ENCODE data around the gene EXOSC1. TPM values are rescaled to one million over a fixed set of nuclear protein-coding genes. Genes with fewer than 3 reads are reported as not detected.

The EXOSC1 gene
- total and polyA plus RNA-seq, 4 donors, result 11.2 to 25.9 (median 14.5) TPM

DNA sequence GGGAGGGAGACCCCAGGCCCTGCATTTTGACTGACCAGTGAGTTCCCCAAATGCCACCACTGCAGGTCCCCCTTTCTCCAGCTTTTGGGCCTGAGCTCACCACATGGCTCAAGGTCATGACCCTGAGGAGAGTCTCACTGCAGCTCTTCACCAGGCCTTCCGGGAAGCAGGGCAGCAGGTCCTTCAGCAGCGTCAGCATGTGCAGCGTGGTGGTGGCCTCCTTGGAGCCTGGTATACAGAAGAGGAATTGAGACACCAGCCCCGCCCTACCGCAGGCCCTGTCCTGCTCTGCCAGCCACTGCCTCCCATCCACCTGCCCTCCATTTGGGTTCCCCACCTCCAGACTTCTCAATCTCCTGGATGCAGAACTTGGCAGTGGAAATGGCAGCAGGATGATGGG, 57.7 kb downstream of the EXOSC1 start:
- Histone ChIP-seq H3K36me3 (ENCODE audit: control insufficient read depth in 4 of 4, insufficient read depth in 3 of 4, low read depth in 1 of 4, low read length in 3 of 4) (peaks cover 7 to 49% (median 7%) of the 10 kb centered on the region in 4 donors), H3K9me3 (ENCODE audit: control insufficient read depth in 4 of 4, low read length in 3 of 4) (no peaks in the 10 kb centered on the region), H3K4me1 (ENCODE audit: control insufficient read depth in 4 of 4, insufficient read depth in 4 of 4, low read length in 3 of 4) (no peaks in the 10 kb centered on the region), H3K27ac (ENCODE audit: low read depth in 1 of 2, low read length in 2 of 2) (no peak overlapping the region), H3K27me3 (ENCODE audit: control insufficient read depth in 4 of 4, insufficient read depth in 4 of 4, low read length in 3 of 4) (no peaks in the 10 kb centered on the region), H3K4me3 (ENCODE audit: low read depth in 1 of 3, low read length in 3 of 3) (no peak overlapping the region), H3K9ac (ENCODE audit: low read depth in 1 of 2, low read length in 2 of 2) (no peak overlapping the region)
- TF ChIP-seq RAD21 (IDR thresholded peaks at IDR 0.05) (no peak), EGR1 (IDR thresholded peaks at IDR 0.05; ENCODE audit: low read depth in 2 of 2) (no peak), NR2F2 (IDR thresholded peaks at IDR 0.05) (no peak), GABPA (IDR thresholded peaks at IDR 0.05 in 1 of 2, conservative IDR thresholded peaks at IDR 0.05 in 1 of 2) (no peak)
- TF ChIP-seq, protein P1, sequence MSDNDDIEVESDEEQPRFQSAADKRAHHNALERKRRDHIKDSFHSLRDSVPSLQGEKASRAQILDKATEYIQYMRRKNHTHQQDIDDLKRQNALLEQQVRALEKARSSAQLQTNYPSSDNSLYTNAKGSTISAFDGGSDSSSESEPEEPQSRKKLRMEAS (IDR thresholded peaks at IDR 0.05), result no peak
- 89% methylated on average over 5 of the region's 5 CpGs for WGBS
- no peak for DNase-seq (ENCODE audit: low spot score)

Small RNA genes within 50 kb of the gene (small RNA-seq; reads per million reads assigned to genes)
- not detected for gene RF00019

Other genes with a start within 250 kb of the EXOSC1 start
- gene ARHGAP19, start 153.4 kb downstream of the EXOSC1 start, total RNA-seq, result 10 to 100 TPM in 1 of 2 donors, 1 to 10 TPM in 1; 5.3 to 23.4 TPM
- 1 to 10 TPM; 1.6 to 1.9 TPM for gene ARHGAP19, start 153.4 kb downstream of the EXOSC1 start, polyA plus RNA-seq
- 1 to 10 TPM; 5.9 to 7.4 TPM for gene FRAT1, start 126.7 kb downstream of the EXOSC1 start, total RNA-seq
- gene FRAT1, start 126.7 kb downstream of the EXOSC1 start, polyA plus RNA-seq, result 1 to 10 TPM; 4.3 to 4.6 TPM
- gene FRAT2, start 111.3 kb downstream of the EXOSC1 start, total RNA-seq, result 10 to 100 TPM; 14.4 to 15.1 TPM
- 1 to 10 TPM; 2.7 to 9.0 TPM for gene FRAT2, start 111.3 kb downstream of the EXOSC1 start, polyA plus RNA-seq
- gene RRP12, start 44.7 kb downstream of the EXOSC1 start, total RNA-seq, result 1 to 10 TPM; 6.1 to 9.6 TPM
- gene RRP12, start 44.7 kb downstream of the EXOSC1 start, polyA plus RNA-seq, result 1 to 10 TPM; 5.7 to 7.8 TPM
- gene PGAM1, start 19.8 kb downstream of the EXOSC1 start, total RNA-seq, result 10 to 100 TPM; 52.0 to 90.7 TPM
- 100 to 1,000 TPM; 121 to 178 TPM for gene PGAM1, start 19.8 kb downstream of the EXOSC1 start, polyA plus RNA-seq
- 10 to 100 TPM; 18.0 to 24.9 TPM for gene ZDHHC16, start 169 bp upstream of the EXOSC1 start, total RNA-seq
- 10 to 100 TPM; 20.8 to 27.2 TPM for gene ZDHHC16, start 169 bp upstream of the EXOSC1 start, polyA plus RNA-seq
- gene MMS19, start 52.4 kb upstream of the EXOSC1 start, total RNA-seq, result 10 to 100 TPM; 28.9 to 29.1 TPM
- gene MMS19, start 52.4 kb upstream of the EXOSC1 start, polyA plus RNA-seq, result 10 to 100 TPM; 15.0 to 19.4 TPM
- 1 to 10 TPM; 2.7 to 9.5 TPM for gene UBTD1, start 52.9 kb upstream of the EXOSC1 start, total RNA-seq
- 10 to 100 TPM in 1 of 2 donors, 1 to 10 TPM in 1; 9.2 to 11.0 TPM for gene UBTD1, start 52.9 kb upstream of the EXOSC1 start, polyA plus RNA-seq
- not detected for gene ANKRD2, start 126.8 kb upstream of the EXOSC1 start, total RNA-seq
- gene ANKRD2, start 126.8 kb upstream of the EXOSC1 start, polyA plus RNA-seq, result not detected
- 10 to 100 TPM; 21.7 to 21.8 TPM for gene HOGA1, start 138.4 kb upstream of the EXOSC1 start, total RNA-seq
- 10 to 100 TPM; 23.8 to 31.4 TPM for gene HOGA1, start 138.4 kb upstream of the EXOSC1 start, polyA plus RNA-seq
- 1 to 10 TPM in 1 of 2 donors, under 1 TPM in 1; 0.56 to 3.0 TPM for gene C10orf62, start 143.7 kb upstream of the EXOSC1 start, total RNA-seq
- gene C10orf62, start 143.7 kb upstream of the EXOSC1 start, polyA plus RNA-seq, result under 1 TPM; 0.16 to 0.26 TPM
- 1 to 10 TPM in 1 of 2 donors, under 1 TPM in 1; 0.42 to 2.5 TPM for gene MORN4, start 187.5 kb upstream of the EXOSC1 start, total RNA-seq
- gene MORN4, start 187.5 kb upstream of the EXOSC1 start, polyA plus RNA-seq, result 1 to 10 TPM; 1.7 to 3.1 TPM
- 10 to 100 TPM; 12.1 to 17.6 TPM for gene PI4K2A, start 194.7 kb upstream of the EXOSC1 start, total RNA-seq
- 10 to 100 TPM in 1 of 2 donors, 1 to 10 TPM in 1; 4.4 to 10.2 TPM for gene PI4K2A, start 194.7 kb upstream of the EXOSC1 start, polyA plus RNA-seq
- gene AVPI1, start 241.2 kb upstream of the EXOSC1 start, total RNA-seq, result 1 to 10 TPM; 6.6 to 7.8 TPM
- gene AVPI1, start 241.2 kb upstream of the EXOSC1 start, polyA plus RNA-seq, result 10 to 100 TPM; 16.0 to 22.1 TPM

All from liver (tissue), 10 donors.